Breast epithelium (tissue), 4 donors: Measurements from ENCODE around the gene PTPRF. TPM values are rescaled to one million over a fixed set of nuclear protein-coding genes. Genes with fewer than 3 reads are reported as not detected.

Source experiments
- DNase-seq, 2 donors: peaks; one replicate each; pipeline ENCODE4 v3.0.0-alpha.2; 2019; ENCODE audit warnings: low spot score in 2 of 2
- H3K27ac ChIP-seq, 2 donors: fragments of 200-600 bp; sonication (generic) in 1 of 2; one replicate each; pipeline ENCODE4 v1.5.1; 2016 to 2019; ENCODE audit warnings: mild to moderate bottlenecking in 1 of 2
- H3K27me3 ChIP-seq, 2 donors: fragments of 200-600 bp; sonication (generic) in 1 of 2; one replicate each; pipeline versions ENCODE4 v1.5.1 to v1.6.0; 2017 to 2019; ENCODE audit warnings: control low read depth in 1 of 2, mild to moderate bottlenecking in 1 of 2
- H3K36me3 ChIP-seq: fragments of 200-600 bp; one replicate; pipeline ENCODE4 v1.5.1; 2019
- H3K4me1 ChIP-seq, 2 donors: fragments of 200-600 bp; sonication (generic); one replicate each; pipeline ENCODE4 v1.5.1; 2016 to 2019; ENCODE audit warnings: control low read depth in 1 of 2
- H3K4me3 ChIP-seq, 3 donors: fragments of 200-600 bp; sonication (generic); 1 replicate in 2 of 3; 2 replicates in 1 of 3; pipeline ENCODE4 v1.5.1; 2016 to 2019; ENCODE audit warnings: mild to moderate bottlenecking in 3 of 3, moderate library complexity in 2 of 3
- H3K9me3 ChIP-seq, 2 donors: fragments of 200-600 bp; sonication (generic) in 1 of 2; one replicate each; pipeline ENCODE4 v1.5.1; 2016 to 2019; ENCODE audit warnings: control low read depth in 1 of 2
- POLR2A ChIP-seq: fragments of 450-650 bp; IDR thresholded peaks from one replicate; pipeline ENCODE4 v1.6.1; 2016; ENCODE audit warnings: antibody characterized with exemption, mild to moderate bottlenecking, moderate library complexity
- POLR2AphosphoS5 ChIP-seq, 3 donors: sonication (generic); formaldehyde crosslinking; IDR thresholded peaks; one replicate each; pipeline ENCODE4 v1.6.1; 2017; ENCODE audit warnings: antibody characterized with exemption in 3 of 3
- intact Hi-C: fragments of 100-400 bp; cut with DNase I; formaldehyde crosslinking; loops from one replicate; pipeline ENCODE4 v1.15.1; 2023; ENCODE audit warnings: low total_unique reads
- total RNA-seq, 3 donors: library from RNA; depleted of rRNA; stranded (reverse); fragments of >200 nt; gene quantifications; one replicate each; pipeline ENCODE4 v1.1.0, GENCODE V29; 2016
- TF ChIP-seq, protein P1 (sequence below), 3 donors: fragments of 450-650 bp; IDR thresholded peaks; one replicate each; pipeline ENCODE4 v1.5.1; 2016 to 2017; ENCODE audit warnings: antibody characterized with exemption in 3 of 3, mild to moderate bottlenecking in 3 of 3, moderate library complexity in 3 of 3

The PTPRF gene
- total RNA-seq, 3 donors from 2014 or later = 109 to 149 (median 116) TPM

DNA sequence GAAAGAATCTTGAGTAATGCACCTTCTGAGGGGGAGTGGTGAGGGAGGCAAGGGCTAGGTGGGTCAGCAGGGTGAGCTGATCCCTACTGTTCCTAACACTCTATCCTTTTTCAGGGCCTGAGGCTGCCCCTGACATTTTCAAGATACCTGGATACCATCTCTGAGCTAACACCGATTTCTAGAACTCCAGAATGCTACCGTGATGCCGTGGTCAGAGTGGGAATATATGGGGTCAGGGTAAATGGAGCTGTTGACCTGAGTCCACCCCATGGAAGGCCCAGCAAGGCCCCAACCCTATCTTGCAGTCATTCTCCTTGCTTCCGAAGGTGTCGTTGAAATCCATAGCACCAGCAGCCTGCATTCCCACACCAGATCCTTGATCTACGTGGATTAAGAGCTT lies 18.0 kb upstream of the PTPRF start:
- DNase-seq = no peak
- Histone ChIP-seq H3K9me3 (no peaks in the 10 kb centered on the region), H3K27ac (no peak overlapping the region), H3K4me3 (no peak overlapping the region), H3K27me3 (no peaks in the 10 kb centered on the region), H3K4me1 (no peaks in the 10 kb centered on the region), H3K36me3 (no peaks in the 10 kb centered on the region)
- TF ChIP-seq POLR2A (no peak), POLR2AphosphoS5 (IDR thresholded peaks at IDR 0.05) (no peak)
- TF ChIP-seq, protein P1, sequence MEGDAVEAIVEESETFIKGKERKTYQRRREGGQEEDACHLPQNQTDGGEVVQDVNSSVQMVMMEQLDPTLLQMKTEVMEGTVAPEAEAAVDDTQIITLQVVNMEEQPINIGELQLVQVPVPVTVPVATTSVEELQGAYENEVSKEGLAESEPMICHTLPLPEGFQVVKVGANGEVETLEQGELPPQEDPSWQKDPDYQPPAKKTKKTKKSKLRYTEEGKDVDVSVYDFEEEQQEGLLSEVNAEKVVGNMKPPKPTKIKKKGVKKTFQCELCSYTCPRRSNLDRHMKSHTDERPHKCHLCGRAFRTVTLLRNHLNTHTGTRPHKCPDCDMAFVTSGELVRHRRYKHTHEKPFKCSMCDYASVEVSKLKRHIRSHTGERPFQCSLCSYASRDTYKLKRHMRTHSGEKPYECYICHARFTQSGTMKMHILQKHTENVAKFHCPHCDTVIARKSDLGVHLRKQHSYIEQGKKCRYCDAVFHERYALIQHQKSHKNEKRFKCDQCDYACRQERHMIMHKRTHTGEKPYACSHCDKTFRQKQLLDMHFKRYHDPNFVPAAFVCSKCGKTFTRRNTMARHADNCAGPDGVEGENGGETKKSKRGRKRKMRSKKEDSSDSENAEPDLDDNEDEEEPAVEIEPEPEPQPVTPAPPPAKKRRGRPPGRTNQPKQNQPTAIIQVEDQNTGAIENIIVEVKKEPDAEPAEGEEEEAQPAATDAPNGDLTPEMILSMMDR (IDR thresholded peaks at IDR 0.05) = no peak
- intact Hi-C loops = no loop called here

DNA sequence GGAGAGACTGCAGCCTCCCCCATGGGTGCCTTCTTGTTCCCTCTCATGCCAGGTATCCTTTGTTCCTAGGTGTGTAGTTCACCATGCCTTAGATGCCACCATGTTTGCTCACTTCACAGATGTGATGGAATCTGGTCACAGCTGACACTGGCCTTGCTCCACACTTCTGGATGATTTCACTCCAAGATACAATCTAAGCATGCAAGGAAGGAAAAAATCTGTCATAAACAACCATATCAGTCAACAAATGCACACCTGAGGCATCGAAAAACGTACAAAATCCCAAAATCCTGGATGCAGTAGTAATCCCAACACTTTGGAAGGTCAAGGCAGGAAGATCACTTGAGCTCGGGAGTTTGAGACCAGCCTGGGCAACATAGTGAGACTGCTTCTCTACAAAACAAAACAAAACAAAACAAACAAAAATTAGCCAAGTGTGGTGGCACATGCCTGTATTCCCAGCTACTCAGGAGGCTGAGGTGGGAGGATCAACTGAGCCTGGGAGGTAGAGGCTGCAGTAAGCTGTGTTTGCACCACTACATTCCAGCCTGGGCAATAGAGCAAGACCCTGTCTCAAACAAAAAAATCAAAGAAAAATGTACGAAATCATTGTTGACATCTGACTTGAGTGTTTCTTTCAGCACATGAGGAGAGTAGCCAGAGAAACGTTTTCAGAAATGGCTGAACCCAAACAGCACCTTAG lies 17.1 kb upstream of the PTPRF start:
- TF ChIP-seq POLR2A = no peak
- intact Hi-C loops = no loop called here
- DNase-seq = no peak
- Histone ChIP-seq H3K4me1 (no peaks in the 10 kb centered on the region), H3K36me3 (no peaks in the 10 kb centered on the region), H3K9me3 (no peaks in the 10 kb centered on the region), H3K27ac (no peak overlapping the region), H3K27me3 (no peaks in the 10 kb centered on the region), H3K4me3 (no peak overlapping the region)

DNA sequence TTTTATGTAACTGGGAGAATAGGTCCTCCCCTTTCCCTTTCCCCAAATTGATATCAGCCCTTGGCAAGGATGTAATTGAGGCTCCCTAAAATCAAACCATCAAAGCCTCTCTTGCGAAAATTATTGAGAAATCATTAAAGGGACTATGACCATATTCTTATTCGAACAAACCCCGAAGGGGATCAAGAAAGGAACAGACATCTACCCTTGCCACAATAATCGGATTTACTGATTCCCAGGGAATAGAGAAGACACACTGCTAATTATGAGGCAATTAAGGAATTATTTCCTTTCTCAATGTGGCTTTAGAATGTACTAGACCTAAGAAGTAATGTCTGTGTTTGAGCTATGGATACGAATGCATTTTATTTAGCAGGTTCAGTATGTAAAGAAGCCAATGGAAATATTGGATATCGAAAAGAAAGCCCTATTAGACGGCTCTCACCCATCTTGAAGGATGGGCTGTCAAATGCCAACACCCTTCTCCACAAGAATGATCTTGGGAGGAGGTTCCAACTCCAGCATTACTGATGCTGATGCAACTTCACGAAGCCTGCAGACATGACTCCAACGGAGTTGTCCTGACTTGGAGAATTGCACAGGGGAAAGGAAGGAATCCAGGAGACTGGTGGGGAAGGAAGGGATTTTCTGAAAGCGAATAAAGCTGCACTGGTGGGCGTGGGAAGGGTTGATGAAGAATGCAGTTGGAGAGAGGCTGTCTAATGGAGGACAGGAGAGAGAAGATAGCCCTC lies 11.6 kb upstream of the PTPRF start:
- TF ChIP-seq POLR2A (no peak), POLR2AphosphoS5 (IDR thresholded peaks at IDR 0.05) (no peak)
- TF ChIP-seq, protein P1 (IDR thresholded peaks at IDR 0.05) = no peak
- Histone ChIP-seq H3K27ac (no peak overlapping the region), H3K36me3 (no peaks in the 10 kb centered on the region), H3K4me3 (no peak overlapping the region), H3K4me1 (no peaks in the 10 kb centered on the region), H3K27me3 (no peaks in the 10 kb centered on the region), H3K9me3 (no peaks in the 10 kb centered on the region)
- DNase-seq = no peak
- intact Hi-C loops = no loop called here

DNA sequence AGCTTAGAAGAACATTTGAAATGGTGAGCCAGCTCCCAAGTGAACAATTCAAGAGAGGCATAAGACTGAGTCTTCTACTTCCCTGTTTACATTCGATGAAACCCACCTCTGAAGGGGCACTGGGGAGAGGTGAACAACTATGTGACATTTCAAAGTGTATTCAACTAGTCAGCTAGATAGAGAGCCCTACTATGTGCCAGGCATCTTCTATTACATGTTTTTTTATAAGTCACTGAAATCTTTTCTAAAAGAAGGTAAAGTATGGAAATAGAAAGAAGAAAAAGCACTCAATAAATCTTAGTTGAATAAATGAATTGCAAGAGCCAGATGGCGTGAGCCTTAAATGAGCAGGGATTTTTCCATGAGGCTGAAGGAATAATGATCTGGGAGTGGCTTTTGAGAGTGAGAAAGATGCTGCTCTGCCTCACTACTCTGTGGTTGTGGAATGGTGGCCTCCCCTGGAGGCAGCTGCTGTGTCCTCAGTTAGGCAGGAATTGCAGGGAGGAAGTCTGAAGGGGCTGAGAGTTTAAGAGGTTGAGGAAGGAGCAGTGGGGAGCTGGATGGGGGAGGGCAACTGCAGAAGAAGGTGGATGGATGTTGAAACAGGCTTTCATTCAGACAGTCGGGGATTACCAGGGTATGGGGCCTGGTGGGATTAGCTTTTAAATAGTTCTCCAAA lies 10.4 kb upstream of the PTPRF start:
- intact Hi-C loops = no loop called here
- H3K9me3 ChIP-seq = no peaks in the 10 kb centered on the region
- no peak for DNase-seq
- H3K36me3 ChIP-seq = no peaks in the 10 kb centered on the region
- H3K4me1 ChIP-seq = no peaks in the 10 kb centered on the region
- H3K27me3 ChIP-seq = no peaks in the 10 kb centered on the region
- no peak overlapping the region for H3K4me3 ChIP-seq
- no peak overlapping the region for H3K27ac ChIP-seq
- TF ChIP-seq POLR2A = no peak

DNA sequence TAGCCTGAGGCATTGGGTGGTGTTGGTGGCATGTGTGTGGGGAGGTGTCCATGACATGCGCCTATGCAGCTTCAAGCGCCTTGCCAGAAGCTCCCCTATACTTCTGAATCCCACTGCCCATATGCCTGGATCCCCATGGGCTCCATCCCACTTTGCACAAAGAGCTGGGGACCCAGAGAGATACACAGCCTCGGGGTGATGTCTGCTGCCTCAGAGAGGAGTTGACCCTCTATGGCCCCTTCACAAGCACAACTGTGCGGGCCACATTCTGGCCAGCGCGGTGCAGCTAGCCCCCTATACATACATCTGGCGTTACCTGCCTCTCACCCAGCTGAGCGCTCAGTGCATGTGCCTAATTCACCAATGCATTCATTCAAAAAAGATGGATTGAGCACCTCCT lies 9.6 kb upstream of the PTPRF start:
- no peak overlapping the region for H3K4me3 ChIP-seq
- no peak overlapping the region for H3K27ac ChIP-seq
- intact Hi-C loops = no loop called here

More for the DNA sequence above, 9.6 kb upstream of the PTPRF start:
- TF ChIP-seq, protein P1 (IDR thresholded peaks at IDR 0.05) = no peak
- TF ChIP-seq POLR2A (no peak), POLR2AphosphoS5 (IDR thresholded peaks at IDR 0.05) (no peak)
- no peaks in the 10 kb centered on the region for H3K36me3 ChIP-seq
- H3K4me1 ChIP-seq = no peaks in the 10 kb centered on the region
- no peaks in the 10 kb centered on the region for H3K9me3 ChIP-seq
- no peak for DNase-seq
- no peaks in the 10 kb centered on the region for H3K27me3 ChIP-seq
